Measurements from ENCODE around the gene PSMC4.

DNA sequence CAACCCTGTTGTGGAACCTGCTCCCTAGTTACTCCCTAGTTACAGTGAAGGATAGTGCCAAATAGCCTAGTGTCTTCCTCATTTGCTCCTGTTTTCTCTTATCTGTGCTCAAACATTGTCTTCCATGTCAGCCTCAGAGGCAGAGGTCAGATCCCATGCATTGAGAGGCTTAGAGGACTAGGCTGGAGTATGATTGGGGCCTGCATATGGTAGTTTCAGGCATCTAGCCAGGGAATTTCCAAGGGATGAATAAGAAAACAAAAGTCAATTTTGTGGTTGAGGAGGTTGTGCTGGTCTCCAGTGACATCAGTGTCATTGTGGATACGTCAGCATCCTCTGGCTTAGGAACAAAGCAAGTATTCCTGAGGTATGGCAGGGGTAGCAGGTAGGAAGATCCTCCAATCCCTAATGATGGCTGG is 35.3 kb downstream of the PSMC4 start:
- TF ChIP-seq EZH2phosphoT487 (IDR thresholded peaks at IDR 0.05; ENCODE audit: borderline replicate concordance), result no peak
- TF ChIP-seq CTCF (conservative IDR thresholded peaks at IDR 0.05; ENCODE audit: low read length), result no peak
